Stimulated activated CD8-positive, alpha-beta memory T cell treated with anti-CD3 and anti-CD28 coated beads, Interleukin-2, amount 100 ng/mL, for 1 hour (primary cell): ENCODE results near the gene ARHGAP25.

Source experiments
- DNase-seq, 2 donors: peaks; one replicate each; pipeline ENCODE4 v3.0.0-alpha.2; 2020; ENCODE audit warnings: low read depth in 2 of 2

Gene ARHGAP25

GRCh38 chr2:68734688-68735525 lies at the start of gene ARHGAP25:
Gene ARHGAP25 (plus strand): TSS chr2:68734811. CDS start chr2:68735200, 389 bp downstream.
- no peak for DNase-seq

GRCh38 chr2:68686178-68686577 lies 48.4 kb upstream of the ARHGAP25 start:
- DNase-seq = no peak

- DNase-seq = no peak
These were observed 47.6 kb upstream of the ARHGAP25 start for GRCh38 chr2:68687018-68687417.

GRCh38 chr2:68689553-68690537 lies 44.8 kb upstream of the ARHGAP25 start:
- DNase-seq = no peak

GRCh38 chr2:68690851-68691250 lies 43.8 kb upstream of the ARHGAP25 start:
- no peak for DNase-seq

- no peak for DNase-seq
These were observed 42.1 kb upstream of the ARHGAP25 start for GRCh38 chr2:68692511-68692910.

- DNase-seq = no peak
These were observed 40.7 kb upstream of the ARHGAP25 start for GRCh38 chr2:68693951-68694350.

GRCh38 chr2:68695971-68696370 lies 38.6 kb upstream of the ARHGAP25 start:
- DNase-seq = no peak

GRCh38 chr2:68696554-68696953 lies 38.1 kb upstream of the ARHGAP25 start:
- DNase-seq = no peak

- DNase-seq = no peak
These were observed 35.8 kb upstream of the ARHGAP25 start for GRCh38 chr2:68698567-68699377.

- no peak for DNase-seq
These were observed 34.1 kb upstream of the ARHGAP25 start for GRCh38 chr2:68700560-68700959.

- DNase-seq = no peak
These were observed 28.0 kb upstream of the ARHGAP25 start for GRCh38 chr2:68706637-68707036.

- no peak for DNase-seq
These were observed 26.0 kb upstream of the ARHGAP25 start for GRCh38 chr2:68708629-68709028.

- DNase-seq = no peak
These were observed 25.1 kb upstream of the ARHGAP25 start for GRCh38 chr2:68709421-68709911.

GRCh38 chr2:68710336-68710735 lies 24.3 kb upstream of the ARHGAP25 start:
- no peak for DNase-seq

- no peak for DNase-seq
These were observed 23.9 kb upstream of the ARHGAP25 start for GRCh38 chr2:68710756-68711155.

GRCh38 chr2:68714866-68715265 lies 19.7 kb upstream of the ARHGAP25 start:
- no peak for DNase-seq

- DNase-seq = no peak
These were observed 19.1 kb upstream of the ARHGAP25 start for GRCh38 chr2:68715353-68716041.

- DNase-seq = no peak
These were observed 17.9 kb upstream of the ARHGAP25 start for GRCh38 chr2:68716604-68717304.

GRCh38 chr2:68717305-68717661 lies 17.3 kb upstream of the ARHGAP25 start:
- no peak for DNase-seq
